Mesothelial cell of epicardium (in vitro differentiated cells): ENCODE results near the gene PSMB1. TPM values are rescaled to one million over a fixed set of nuclear protein-coding genes. Genes with fewer than 3 reads are reported as not detected.
A peak's percentile ranks its signal among the peaks of the same experiment; 100 is the strongest.

Source experiments
- DNase-seq, 2 experiments: peaks; one replicate each; pipeline ENCODE4 v3.0.0; 2021; ENCODE audit warnings: low spot score in 2 of 2; ENCODE audit not compliant: unreplicated experiment in 2 of 2
- H3K27ac Mint-ChIP-seq: 2 replicates; pipeline ENCODE4 v1.8.0; 2021; ENCODE audit warnings: mixed read lengths
- H3K27me3 Mint-ChIP-seq: 2 replicates; pipeline ENCODE4 v1.8.0; 2021; ENCODE audit warnings: low read depth, mixed read lengths
- H3K36me3 Mint-ChIP-seq: 2 replicates; pipeline ENCODE4 v1.8.0; 2021; ENCODE audit warnings: mixed read lengths
- H3K4me1 Mint-ChIP-seq: 2 replicates; pipeline ENCODE4 v1.8.0; 2021; ENCODE audit warnings: mixed read lengths
- H3K4me3 Mint-ChIP-seq: 2 replicates; pipeline ENCODE4 v1.8.0; 2021; ENCODE audit warnings: mild to moderate bottlenecking, moderate library complexity, mixed read lengths
- H3K9me3 Mint-ChIP-seq: 2 replicates; pipeline ENCODE4 v1.8.0; 2021; ENCODE audit warnings: mixed read lengths
- CTCF ChIP-seq: fragments of 200-600 bp; sonication (generic); IDR thresholded peaks from one replicate; pipeline ENCODE4 v1.5.0; 2021; ENCODE audit warnings: antibody characterized with exemption; ENCODE audit not compliant: unreplicated experiment
- total RNA-seq: library from RNA; stranded (reverse); gene quantifications from 3 replicates; pipeline ENCODE4 v1.2.1, GENCODE V29; 2021

PSMB1 gene
- total RNA-seq, 1 donor from 2014 or later: 140 TPM

- no peak for DNase-seq
- no peaks in the 10 kb centered on the region for H3K27me3 Mint-ChIP-seq
- no peak for TF ChIP-seq CTCF
- H3K4me1 Mint-ChIP-seq: peaks cover 16% of the 10 kb centered on the region
- H3K9me3 Mint-ChIP-seq: no peaks in the 10 kb centered on the region
- peaks cover 5% of the 10 kb centered on the region for H3K36me3 Mint-ChIP-seq
- no peak overlapping the region for H3K27ac Mint-ChIP-seq
- H3K4me3 Mint-ChIP-seq: no peak overlapping the region
Measured at GRCh38 chr6:170553534-170554012, 466 bp upstream of the PSMB1 start.

- DNase-seq: no peak
- Mint-ChIP-seq H3K4me1 (peaks cover 9% of the 10 kb centered on the region), H3K36me3 (peaks cover 34% of the 10 kb centered on the region), H3K4me3 (no peak overlapping the region), H3K9me3 (no peaks in the 10 kb centered on the region), H3K27me3 (no peaks in the 10 kb centered on the region), H3K27ac (no peak overlapping the region)
- no peak for TF ChIP-seq CTCF
Measured at GRCh38 chr6:170545405-170545804, 7.7 kb downstream of the PSMB1 start.

- no peak for TF ChIP-seq CTCF
- Mint-ChIP-seq H3K9me3 (no peaks in the 10 kb centered on the region), H3K4me3 (no peak overlapping the region), H3K36me3 (peaks cover 40% of the 10 kb centered on the region), H3K27me3 (no peaks in the 10 kb centered on the region), H3K27ac (peak overlapping the region; percentile 40), H3K4me1 (no peaks in the 10 kb centered on the region)
- no peak for DNase-seq
Measured at GRCh38 chr6:170542031-170542719, 10.9 kb downstream of the PSMB1 start.

GRCh38 chr6:170537329-170537728, 15.8 kb downstream of the PSMB1 start:
- no peak for DNase-seq
- Mint-ChIP-seq H3K27me3 (no peaks in the 10 kb centered on the region), H3K27ac (no peak overlapping the region), H3K36me3 (peaks cover 43% of the 10 kb centered on the region), H3K4me3 (no peak overlapping the region), H3K9me3 (no peaks in the 10 kb centered on the region), H3K4me1 (peaks cover 5% of the 10 kb centered on the region)
- TF ChIP-seq CTCF: no peak

- Mint-ChIP-seq H3K36me3 (peaks cover 40% of the 10 kb centered on the region), H3K4me3 (no peak overlapping the region)
Measured at GRCh38 chr6:170536671-170537070, 16.4 kb downstream of the PSMB1 start.

More at GRCh38 chr6:170536671-170537070, 16.4 kb downstream of the PSMB1 start:
- DNase-seq: no peak
- TF ChIP-seq CTCF: no peak
- Mint-ChIP-seq H3K27me3 (no peaks in the 10 kb centered on the region), H3K9me3 (no peaks in the 10 kb centered on the region), H3K27ac (no peak overlapping the region), H3K4me1 (peaks cover 5% of the 10 kb centered on the region)
